GM18858 (cell line): Measurements from ENCODE around the gene IQCK.

Experiments used
- ATAC-seq: cut with Tn5 transposase; IDR thresholded peaks from one replicate; pipeline ENCODE4 v1.9.1; 2021; ENCODE audit not compliant: unreplicated experiment

IQCK gene

DNA sequence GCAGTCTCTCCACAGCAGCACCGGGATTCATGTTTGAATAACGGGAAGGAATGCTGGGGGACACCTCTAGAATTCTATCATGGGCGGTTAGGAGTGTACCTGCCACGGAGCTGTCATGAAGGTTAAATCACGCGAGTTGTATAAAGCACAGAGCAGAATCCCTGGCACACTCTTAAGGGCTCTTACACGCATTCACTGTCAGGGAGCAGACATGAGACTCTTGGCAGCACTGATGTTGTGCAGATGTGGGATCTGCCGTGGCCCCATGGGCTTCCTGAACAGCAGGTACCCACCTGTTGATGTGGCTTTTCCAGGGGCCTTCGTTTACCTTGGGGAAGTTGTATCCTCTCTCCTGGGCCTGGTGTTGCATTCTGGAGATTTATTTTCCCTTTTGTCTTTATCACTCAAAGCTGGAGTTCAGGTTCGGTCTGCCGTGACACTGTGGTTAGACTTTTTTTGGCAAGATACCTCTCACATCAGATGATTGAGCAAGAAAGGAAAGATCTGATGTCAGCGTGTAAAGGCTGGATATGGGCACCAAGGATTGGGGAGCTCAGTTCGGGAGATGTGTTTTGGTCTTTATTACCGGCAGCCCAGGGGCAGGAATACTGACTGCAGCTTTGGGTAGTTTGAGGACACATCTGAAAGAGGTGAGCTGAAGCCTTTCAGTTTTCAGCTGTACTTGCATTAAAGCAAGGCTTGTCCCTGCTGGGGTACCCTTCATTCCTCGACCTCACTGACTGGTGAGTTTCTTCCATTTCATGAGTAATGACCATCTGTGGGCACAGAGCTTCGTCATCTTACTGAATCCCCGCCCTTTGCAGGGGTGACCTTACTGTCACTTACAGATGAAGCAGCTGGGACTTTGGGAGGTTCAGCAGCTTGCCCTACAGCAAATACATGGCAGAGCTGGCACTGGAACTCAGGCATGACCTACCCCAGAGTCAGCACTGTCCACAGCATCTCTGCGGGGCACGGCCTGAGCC, 19.3 kb upstream of the IQCK start:
- no peak for ATAC-seq

DNA sequence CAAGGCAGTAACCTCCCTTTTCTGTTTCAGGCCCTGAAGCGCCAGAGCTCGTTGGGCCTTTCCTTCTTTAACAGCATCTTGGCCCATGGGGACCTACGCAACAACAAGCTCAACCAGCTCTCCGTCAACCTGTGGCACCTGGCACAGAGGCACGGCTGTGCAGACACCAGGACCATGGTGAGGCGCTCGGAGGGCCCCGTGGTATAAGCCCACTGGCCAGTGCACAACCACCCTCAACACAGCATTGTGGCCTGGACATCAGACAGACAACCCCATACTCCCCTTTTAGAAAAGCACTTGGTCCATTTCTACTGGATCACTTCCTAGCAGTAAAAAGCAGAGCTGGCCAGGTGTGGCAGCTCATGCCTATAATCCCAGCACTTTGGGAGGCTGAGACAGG, 18.6 kb upstream of the IQCK start:
- no peak for ATAC-seq

- no peak for ATAC-seq
Observed at GRCh38 chr16:19700319-19700781, 17.7 kb upstream of the IQCK start.

GRCh38 chr16:19701091-19701490, 17.0 kb upstream of the IQCK start:
- ATAC-seq, result no peak

- no peak for ATAC-seq
Observed at GRCh38 chr16:19703172-19703889, 14.7 kb upstream of the IQCK start.

GRCh38 chr16:19704321-19705145, 13.5 kb upstream of the IQCK start:
- ATAC-seq, result no peak

DNA sequence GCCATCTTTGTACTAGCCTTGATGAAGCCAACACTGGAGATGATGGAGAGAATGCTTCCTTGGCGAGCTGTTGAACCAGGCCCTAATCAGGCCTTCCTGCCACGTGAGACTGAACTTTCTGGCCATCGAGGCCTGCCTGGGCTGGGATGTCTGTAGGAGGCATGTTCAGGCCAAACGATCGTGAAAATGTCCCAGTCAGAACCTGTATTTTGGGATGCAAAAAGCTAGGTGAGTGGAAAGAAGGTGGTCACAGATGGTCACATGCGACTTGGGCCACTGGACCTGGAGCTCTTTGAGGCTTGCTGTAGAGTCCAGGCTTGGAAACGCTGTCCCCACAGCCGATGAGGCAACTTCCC, 12.9 kb upstream of the IQCK start:
- ATAC-seq, result no peak

GRCh38 chr16:19705843-19706242, 12.2 kb upstream of the IQCK start:
- ATAC-seq, result no peak

- ATAC-seq, result no peak
Observed at GRCh38 chr16:19706846-19707245, 11.2 kb upstream of the IQCK start.

DNA sequence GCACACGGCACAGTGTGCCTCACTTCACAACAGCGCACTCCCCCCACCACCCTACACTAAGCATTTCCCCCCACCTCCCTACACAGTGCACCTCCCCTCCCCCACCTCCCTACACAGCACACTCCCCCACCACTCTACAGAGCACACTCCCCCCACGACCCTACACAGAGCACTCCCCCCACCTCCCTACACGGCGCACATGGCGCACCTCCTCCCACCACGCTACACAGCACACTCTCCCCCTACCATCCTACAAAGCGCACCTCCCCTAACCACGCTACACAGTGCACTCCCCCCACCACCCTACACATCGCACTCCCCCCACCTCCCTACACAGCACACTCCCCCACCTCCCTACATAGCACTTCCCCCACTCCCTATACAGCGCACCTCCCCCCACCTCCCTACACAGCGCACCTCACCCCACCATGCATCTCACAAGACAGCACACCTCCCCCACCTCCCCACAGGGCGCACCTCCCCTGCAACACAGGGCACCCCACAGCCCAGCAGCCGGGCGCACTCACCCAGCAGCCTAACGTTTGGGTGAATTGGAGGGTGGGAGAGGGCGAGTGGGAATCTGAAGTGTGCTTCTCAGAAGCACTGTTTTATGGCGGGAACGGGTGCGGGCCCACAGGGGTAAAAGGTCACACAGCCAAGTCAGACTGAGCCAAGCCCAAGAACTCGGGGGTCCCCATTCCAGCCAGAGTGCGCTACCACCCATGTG, 10.3 kb upstream of the IQCK start:
- ATAC-seq, result no peak

DNA sequence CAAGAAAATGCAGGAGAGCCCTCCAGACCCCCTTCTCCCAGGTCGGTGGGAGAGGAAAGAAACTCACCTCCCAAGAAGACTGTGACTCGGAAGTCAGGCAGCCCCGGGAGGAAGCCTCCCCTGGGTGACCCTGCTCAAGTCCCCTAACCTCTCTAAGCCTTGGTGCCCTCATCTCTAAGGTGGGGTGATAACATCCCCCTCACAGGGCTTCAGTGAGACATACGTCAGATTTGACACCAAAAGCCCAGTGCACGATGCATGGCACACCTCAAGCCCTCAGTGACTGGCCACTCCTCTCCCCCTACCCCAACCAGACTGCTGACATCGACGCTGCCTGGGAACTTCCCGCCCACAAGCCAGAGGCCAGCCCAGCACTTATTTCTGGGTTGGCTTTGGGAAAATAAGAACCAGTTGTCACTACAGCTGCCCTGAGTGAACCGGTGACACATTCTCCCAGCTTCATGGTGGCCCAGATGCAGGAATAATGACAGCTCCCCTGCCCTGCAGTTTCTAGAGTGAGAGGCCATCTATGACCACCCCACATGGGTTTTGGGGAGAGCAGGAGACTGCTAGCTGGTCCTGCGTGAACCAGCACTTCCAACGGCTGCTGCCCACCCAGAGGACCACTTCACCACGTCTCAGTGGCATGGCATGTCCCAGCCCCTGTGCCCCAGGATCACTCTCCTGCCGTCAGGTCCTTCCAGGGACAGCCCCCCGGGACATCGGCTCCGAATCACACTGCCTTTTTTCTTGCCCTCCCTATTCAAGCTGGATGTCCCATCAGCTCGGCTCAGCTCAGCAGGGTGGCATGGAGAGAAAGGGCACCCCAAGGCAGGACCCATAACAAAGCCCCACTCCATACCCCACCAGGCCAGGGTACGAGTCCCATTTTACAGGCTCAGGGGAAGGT, 9.5 kb upstream of the IQCK start:
- no peak for ATAC-seq

- ATAC-seq, result no peak
Observed at GRCh38 chr16:19709381-19710136, 8.5 kb upstream of the IQCK start.

DNA sequence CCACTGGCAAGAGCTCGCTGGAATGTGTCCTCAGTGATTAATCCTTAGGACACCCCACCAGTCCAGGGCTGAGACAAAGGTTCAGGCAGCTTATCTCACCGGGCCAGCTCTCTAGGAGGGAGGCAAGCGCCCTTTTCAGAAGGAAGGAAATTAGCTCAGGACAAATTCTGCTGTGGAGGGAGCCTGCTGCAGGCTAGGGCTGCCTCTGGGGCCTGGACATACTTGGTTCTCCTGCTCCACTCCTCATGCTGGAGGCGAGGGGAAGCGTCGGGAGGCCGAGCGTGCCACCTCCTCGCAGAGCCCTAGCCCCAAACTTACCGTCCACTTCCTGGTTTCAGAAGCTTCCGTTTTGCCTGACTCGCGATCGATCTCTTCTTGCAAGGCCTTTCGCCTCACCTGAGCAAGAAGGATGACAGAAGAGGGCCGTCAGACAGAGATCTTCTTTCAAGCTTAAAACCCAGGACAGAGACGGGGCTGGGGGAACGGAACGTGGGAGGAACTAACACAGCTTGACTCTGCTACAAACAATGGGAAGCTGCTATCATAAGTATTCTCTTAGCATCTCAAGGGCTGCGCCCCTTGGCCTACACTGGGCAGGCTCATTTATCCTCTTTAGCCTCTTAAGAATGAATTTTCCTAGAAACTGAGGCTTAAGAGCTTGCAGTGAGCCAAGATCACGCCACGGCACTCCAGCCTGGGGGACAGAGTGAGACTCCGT, 7.7 kb upstream of the IQCK start:
- no peak for ATAC-seq

DNA sequence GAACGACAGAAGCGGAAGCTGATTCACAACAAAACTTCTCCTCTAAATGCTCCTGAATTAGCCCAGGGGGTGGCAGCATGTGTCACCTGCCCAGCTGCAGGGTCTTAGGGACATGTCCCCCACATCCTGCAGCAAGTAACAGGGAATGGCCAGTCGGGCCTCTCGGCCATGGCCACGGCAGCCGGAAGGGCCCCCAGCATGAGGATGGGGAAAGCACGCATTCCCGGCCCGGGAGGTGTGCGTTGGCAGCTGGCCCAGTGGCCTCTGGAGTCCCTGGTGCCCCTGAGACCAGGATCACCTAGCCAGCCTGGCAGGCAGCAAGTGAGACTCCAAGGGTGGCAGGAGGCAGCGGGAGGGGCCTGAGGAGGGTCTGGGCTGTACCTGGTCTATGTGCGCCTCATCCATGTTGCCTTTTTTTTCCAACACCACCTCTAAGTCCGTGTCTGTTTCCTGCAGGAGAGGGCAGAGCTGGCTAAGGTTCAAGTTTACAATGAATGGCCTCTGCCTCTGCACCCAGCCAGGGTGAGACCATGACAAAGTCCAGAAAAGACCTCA, 7.0 kb upstream of the IQCK start:
- ATAC-seq, result no peak

- no peak for ATAC-seq
Observed at GRCh38 chr16:19711643-19712042, 6.4 kb upstream of the IQCK start.

- ATAC-seq, result no peak
Observed at GRCh38 chr16:19712418-19713058, 5.5 kb upstream of the IQCK start.

- ATAC-seq, result no peak
Observed at GRCh38 chr16:19713697-19714096, 4.4 kb upstream of the IQCK start.
